Measurements from ENCODE around the gene RAP1B. TPM values are rescaled to one million over a fixed set of nuclear protein-coding genes. Genes with fewer than 3 reads are reported as not detected.

Gene RAP1B
- 50.1 TPM for total RNA-seq

DNA sequence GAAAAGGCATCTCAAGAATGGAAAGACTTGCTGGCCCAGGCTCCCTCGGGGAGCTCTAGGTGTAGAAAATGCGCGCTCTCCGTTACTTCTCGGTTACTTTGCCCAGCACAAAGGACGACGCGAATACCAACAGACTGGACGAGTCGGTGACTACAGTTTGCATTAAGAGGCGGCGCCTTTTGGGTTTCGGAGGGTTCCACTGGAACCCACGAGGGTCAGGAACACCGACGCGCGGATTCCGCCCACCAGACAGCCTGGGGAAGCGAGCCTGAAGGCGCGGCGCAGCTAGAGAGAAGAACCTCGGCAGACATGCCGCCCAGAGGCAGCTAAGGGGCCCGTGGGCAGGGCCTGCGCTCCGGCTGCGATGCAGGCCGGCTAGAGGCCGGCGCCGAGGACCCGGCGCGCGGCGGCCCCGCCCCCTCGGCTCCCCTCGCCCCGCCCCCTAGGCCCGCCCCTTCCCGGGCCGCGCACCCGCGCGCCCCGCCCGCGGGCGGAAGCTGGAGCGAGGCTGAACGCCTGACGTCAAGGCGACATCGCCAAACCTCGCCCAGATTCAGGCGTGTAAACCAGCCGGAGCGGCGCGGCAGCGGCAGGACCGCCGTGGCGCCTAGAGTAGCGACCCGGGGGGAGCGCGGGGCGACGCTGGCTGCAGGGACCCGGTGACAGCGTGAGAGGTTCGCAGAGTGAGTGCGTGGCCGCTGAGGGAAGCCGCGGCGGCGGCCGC lies at the start of gene RAP1B:
Gene RAP1B (plus strand): TSS at position 530 of the 724 bp plus-strand sequence. CDS start 37,826 bp downstream, outside the sequence.
- Histone ChIP-seq H3K9me3 (ENCODE audit: control insufficient read depth in 3 of 3, low read length in 3 of 3) (no peaks in the 10 kb centered on the region), H3K36me3 (ENCODE audit: control insufficient read depth in 3 of 3, insufficient read depth in 3 of 3, low read length in 3 of 3) (peaks cover 0 to 2% (median 0%) of the 10 kb centered on the region in 3 donors), H3K4me3 (ENCODE audit: low read length in 3 of 3) (peak within 1 kb of the TSS; percentile 93 to 94 (median 94)), H3K9ac (ENCODE audit: low read depth in 1 of 3, low read length in 3 of 3) (peak within 1 kb of the TSS; percentile 94 to 98 (median 97)), H3K27me3 (ENCODE audit: control insufficient read depth in 3 of 3, insufficient read depth in 3 of 3, low read length in 3 of 3) (no peaks in the 10 kb centered on the region), H3K4me1 (ENCODE audit: control insufficient read depth in 3 of 3, insufficient read depth in 3 of 3, low read length in 3 of 3) (peaks cover 24 to 32% (median 30%) of the 10 kb centered on the region in 3 donors), H3K27ac (ENCODE audit: low read depth, low read length) (peak within 1 kb of the TSS; percentile 96)

DNA sequence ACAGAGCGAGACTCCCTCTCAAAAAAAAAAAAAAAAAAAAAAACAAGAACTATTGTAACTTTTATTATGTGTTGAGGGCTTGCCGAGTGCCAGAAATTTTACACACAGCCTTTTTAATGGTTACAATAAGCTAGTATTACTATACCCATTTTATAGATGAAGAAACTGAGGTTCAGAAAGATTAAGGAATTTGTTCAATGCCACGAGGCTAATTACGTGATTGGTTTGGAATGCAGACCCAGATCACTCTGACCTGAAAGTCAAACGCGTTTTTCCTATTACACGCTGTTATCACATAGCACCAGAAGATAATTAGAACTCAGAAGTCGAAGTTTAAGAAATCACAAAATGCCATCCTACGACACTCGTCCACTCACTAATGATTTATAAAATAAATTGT lies 48.9 kb upstream of the RAP1B start:
- H3K4me3 ChIP-seq (ENCODE audit: low read length in 3 of 3): no peak overlapping the region
- H3K9me3 ChIP-seq (ENCODE audit: control insufficient read depth in 3 of 3, low read length in 3 of 3): no peaks in the 10 kb centered on the region
- no peaks in the 10 kb centered on the region for H3K36me3 ChIP-seq (ENCODE audit: control insufficient read depth in 3 of 3, insufficient read depth in 3 of 3, low read length in 3 of 3)
- no peak overlapping the region for H3K9ac ChIP-seq (ENCODE audit: low read depth in 1 of 3, low read length in 3 of 3)
- no peaks in the 10 kb centered on the region for H3K27me3 ChIP-seq (ENCODE audit: control insufficient read depth in 3 of 3, insufficient read depth in 3 of 3, low read length in 3 of 3)
- peaks cover 5 to 8% (median 8%) of the 10 kb centered on the region in 3 donors for H3K4me1 ChIP-seq (ENCODE audit: control insufficient read depth in 3 of 3, insufficient read depth in 3 of 3, low read length in 3 of 3)
- no peak overlapping the region for H3K27ac ChIP-seq (ENCODE audit: low read depth, low read length)

DNA sequence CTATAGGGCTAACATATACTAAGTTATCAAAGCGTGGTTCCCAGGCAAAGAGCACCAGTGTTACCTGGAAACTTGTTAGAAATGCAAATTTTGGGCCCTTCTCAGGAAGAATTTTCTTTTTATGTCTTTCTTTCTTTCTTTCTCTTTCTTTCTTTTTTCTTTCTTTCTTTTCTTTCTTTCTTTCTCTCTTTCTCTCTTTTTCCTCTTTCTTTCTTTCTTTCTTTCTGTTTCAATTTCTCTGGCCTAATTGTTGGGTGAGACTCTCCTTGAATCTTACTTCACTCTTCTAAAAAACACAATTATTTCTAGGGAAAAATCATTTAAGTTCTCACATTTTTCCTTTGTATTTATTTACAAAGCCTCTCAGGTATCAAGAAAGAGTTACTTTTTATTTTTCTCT lies 46.5 kb upstream of the RAP1B start:
- Histone ChIP-seq H3K9ac (ENCODE audit: low read depth in 1 of 3, low read length in 3 of 3) (no peak overlapping the region), H3K9me3 (ENCODE audit: control insufficient read depth in 3 of 3, low read length in 3 of 3) (no peaks in the 10 kb centered on the region), H3K4me3 (ENCODE audit: low read length in 3 of 3) (no peak overlapping the region), H3K27ac (ENCODE audit: low read depth, low read length) (no peak overlapping the region), H3K27me3 (ENCODE audit: control insufficient read depth in 3 of 3, insufficient read depth in 3 of 3, low read length in 3 of 3) (no peaks in the 10 kb centered on the region), H3K36me3 (ENCODE audit: control insufficient read depth in 3 of 3, insufficient read depth in 3 of 3, low read length in 3 of 3) (no peaks in the 10 kb centered on the region), H3K4me1 (ENCODE audit: control insufficient read depth in 3 of 3, insufficient read depth in 3 of 3, low read length in 3 of 3) (peaks cover 5 to 8% (median 8%) of the 10 kb centered on the region in 3 donors)

DNA sequence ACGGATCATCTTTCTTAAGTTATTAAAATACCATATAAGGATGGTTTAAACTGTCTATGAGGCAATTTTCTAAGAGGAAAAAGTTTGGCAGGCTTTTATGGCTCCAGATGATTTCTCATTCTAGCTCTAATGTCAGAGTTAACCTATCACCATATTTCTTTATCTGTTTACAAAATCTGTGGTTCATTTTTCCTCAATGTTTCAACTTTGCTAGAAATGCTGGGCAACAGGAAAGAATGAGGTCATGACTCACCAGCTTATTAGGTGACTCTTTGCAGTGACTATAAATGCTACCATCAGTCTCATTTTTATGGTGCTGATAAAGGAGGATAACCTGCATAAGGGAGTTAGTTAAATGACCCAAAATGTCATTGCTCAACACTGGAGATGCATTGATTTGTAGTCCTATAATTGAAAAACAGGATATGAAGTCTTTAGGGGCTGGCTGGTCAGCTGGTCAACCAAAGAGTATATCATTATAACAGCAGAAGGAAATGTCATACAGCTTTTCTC lies 45.3 kb upstream of the RAP1B start:
- no peaks in the 10 kb centered on the region for H3K27me3 ChIP-seq (ENCODE audit: control insufficient read depth in 3 of 3, insufficient read depth in 3 of 3, low read length in 3 of 3)
- H3K9ac ChIP-seq (ENCODE audit: low read depth in 1 of 3, low read length in 3 of 3): no peak overlapping the region
- no peak overlapping the region for H3K4me3 ChIP-seq (ENCODE audit: low read length in 3 of 3)
- peaks cover 2% of the 10 kb centered on the region in 3 donors for H3K4me1 ChIP-seq (ENCODE audit: control insufficient read depth in 3 of 3, insufficient read depth in 3 of 3, low read length in 3 of 3)
- H3K27ac ChIP-seq (ENCODE audit: low read depth, low read length): no peak overlapping the region
- H3K36me3 ChIP-seq (ENCODE audit: control insufficient read depth in 3 of 3, insufficient read depth in 3 of 3, low read length in 3 of 3): no peaks in the 10 kb centered on the region
- H3K9me3 ChIP-seq (ENCODE audit: control insufficient read depth in 3 of 3, low read length in 3 of 3): no peaks in the 10 kb centered on the region

DNA sequence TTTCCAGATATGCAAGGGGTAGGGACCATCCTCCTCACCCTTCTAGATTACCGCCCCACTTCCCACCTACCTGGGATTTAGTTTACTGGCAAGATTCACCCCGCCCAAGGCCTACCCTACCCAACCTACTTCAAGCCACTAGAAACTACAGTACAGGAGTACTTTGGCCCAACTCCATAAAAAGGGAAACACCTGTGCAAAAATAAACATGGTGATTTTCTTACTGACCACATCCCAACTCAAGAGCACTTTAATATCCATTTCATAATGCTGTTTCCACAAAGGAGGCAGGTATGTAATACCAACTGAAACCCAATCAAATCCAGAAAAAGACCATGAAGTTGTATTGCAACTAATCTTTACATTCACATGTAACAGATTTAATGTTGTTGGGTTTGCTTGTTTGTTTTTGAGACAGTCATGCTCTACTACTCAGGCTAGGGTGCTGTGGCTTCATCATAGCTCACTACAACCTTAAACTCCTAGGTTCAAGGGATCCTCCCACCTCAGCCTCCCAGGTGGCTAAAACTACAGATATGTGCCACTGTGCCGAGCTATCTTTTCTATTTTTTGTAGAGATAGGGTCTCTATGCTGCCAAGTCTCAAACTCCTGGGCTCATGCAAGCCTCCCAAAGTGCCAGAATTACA lies 41.7 kb upstream of the RAP1B start:
- Histone ChIP-seq H3K9me3 (ENCODE audit: control insufficient read depth in 3 of 3, low read length in 3 of 3) (no peaks in the 10 kb centered on the region), H3K9ac (ENCODE audit: low read depth in 1 of 3, low read length in 3 of 3) (no peak overlapping the region), H3K27ac (ENCODE audit: low read depth, low read length) (no peak overlapping the region), H3K27me3 (ENCODE audit: control insufficient read depth in 3 of 3, insufficient read depth in 3 of 3, low read length in 3 of 3) (no peaks in the 10 kb centered on the region), H3K4me1 (ENCODE audit: control insufficient read depth in 3 of 3, insufficient read depth in 3 of 3, low read length in 3 of 3) (no peaks in the 10 kb centered on the region), H3K4me3 (ENCODE audit: low read length in 3 of 3) (no peak overlapping the region), H3K36me3 (ENCODE audit: control insufficient read depth in 3 of 3, insufficient read depth in 3 of 3, low read length in 3 of 3) (no peaks in the 10 kb centered on the region)

DNA sequence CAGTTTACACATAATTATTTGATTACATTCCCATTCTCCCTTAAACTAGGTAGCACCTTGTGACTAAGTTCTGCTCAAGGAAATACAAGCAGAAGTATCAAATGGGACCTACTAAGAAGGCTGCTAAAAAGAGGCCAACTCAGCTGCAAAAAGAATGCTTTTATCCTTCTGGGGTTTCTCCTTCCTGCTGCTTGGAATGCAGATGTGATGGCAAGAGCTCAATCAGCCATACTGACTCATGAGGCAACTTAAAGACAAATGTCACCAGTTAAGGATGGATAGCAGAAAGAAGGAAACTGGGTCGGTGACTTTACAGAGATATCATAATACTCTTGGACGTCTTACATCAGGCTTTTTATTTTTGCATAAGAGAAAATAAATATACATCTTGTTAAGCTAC lies 38.0 kb upstream of the RAP1B start:
- no peaks in the 10 kb centered on the region for H3K27me3 ChIP-seq (ENCODE audit: control insufficient read depth in 3 of 3, insufficient read depth in 3 of 3, low read length in 3 of 3)
- no peaks in the 10 kb centered on the region for H3K9me3 ChIP-seq (ENCODE audit: control insufficient read depth in 3 of 3, low read length in 3 of 3)
- H3K36me3 ChIP-seq (ENCODE audit: control insufficient read depth in 3 of 3, insufficient read depth in 3 of 3, low read length in 3 of 3): no peaks in the 10 kb centered on the region
- no peak overlapping the region for H3K4me3 ChIP-seq (ENCODE audit: low read length in 3 of 3)
- H3K27ac ChIP-seq (ENCODE audit: low read depth, low read length): no peak overlapping the region
- no peak overlapping the region for H3K9ac ChIP-seq (ENCODE audit: low read depth in 1 of 3, low read length in 3 of 3)
- H3K4me1 ChIP-seq (ENCODE audit: control insufficient read depth in 3 of 3, insufficient read depth in 3 of 3, low read length in 3 of 3): no peaks in the 10 kb centered on the region

DNA sequence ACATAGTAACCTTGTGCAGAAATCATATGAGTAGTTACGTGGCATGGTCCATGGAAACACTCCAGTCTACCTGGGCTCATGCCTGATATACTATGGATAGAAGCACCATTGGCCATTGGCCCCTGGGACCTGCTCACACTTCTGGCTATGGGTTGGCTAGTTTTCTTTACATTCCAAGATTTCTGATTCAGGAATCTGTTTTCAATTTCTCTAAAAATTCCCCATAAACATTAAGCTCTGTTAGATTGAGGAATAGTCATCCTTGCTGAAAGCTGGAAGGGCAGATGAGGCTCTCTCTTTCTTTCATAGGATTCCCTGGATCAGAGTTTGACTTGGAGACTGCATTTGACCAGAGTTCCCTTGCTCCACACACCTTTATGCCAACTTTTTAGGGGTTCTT lies 37.3 kb upstream of the RAP1B start:
- no peaks in the 10 kb centered on the region for H3K4me1 ChIP-seq (ENCODE audit: control insufficient read depth in 3 of 3, insufficient read depth in 3 of 3, low read length in 3 of 3)

DNA sequence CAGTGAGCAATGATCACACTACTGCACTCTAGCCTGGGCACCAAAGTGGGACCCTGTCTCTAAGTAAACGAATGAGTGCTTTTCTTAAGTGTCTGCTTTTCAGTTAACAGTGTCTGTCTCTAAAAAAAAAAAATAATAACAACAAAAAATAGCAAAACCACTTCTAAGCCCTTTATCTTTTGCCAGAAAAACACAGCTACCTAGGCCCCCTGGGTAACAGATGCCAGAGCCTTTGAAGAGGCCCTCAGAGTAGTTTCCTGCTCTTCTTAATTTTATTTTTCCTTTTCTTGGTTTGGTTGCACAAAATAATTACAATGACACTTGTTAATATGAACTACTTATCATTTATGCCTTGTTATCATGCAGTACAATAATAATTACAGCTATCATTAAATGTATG lies 32.8 kb upstream of the RAP1B start:
- Histone ChIP-seq H3K4me1 (ENCODE audit: control insufficient read depth in 3 of 3, insufficient read depth in 3 of 3, low read length in 3 of 3) (no peaks in the 10 kb centered on the region), H3K27me3 (ENCODE audit: control insufficient read depth in 3 of 3, insufficient read depth in 3 of 3, low read length in 3 of 3) (no peaks in the 10 kb centered on the region), H3K9me3 (ENCODE audit: control insufficient read depth in 3 of 3, low read length in 3 of 3) (no peaks in the 10 kb centered on the region), H3K4me3 (ENCODE audit: low read length in 3 of 3) (no peak overlapping the region), H3K36me3 (ENCODE audit: control insufficient read depth in 3 of 3, insufficient read depth in 3 of 3, low read length in 3 of 3) (no peaks in the 10 kb centered on the region), H3K9ac (ENCODE audit: low read depth in 1 of 3, low read length in 3 of 3) (no peak overlapping the region), H3K27ac (ENCODE audit: low read depth, low read length) (no peak overlapping the region)

More for the DNA sequence above, 37.3 kb upstream of the RAP1B start:
- H3K36me3 ChIP-seq (ENCODE audit: control insufficient read depth in 3 of 3, insufficient read depth in 3 of 3, low read length in 3 of 3): no peaks in the 10 kb centered on the region
- no peak overlapping the region for H3K4me3 ChIP-seq (ENCODE audit: low read length in 3 of 3)
- no peaks in the 10 kb centered on the region for H3K27me3 ChIP-seq (ENCODE audit: control insufficient read depth in 3 of 3, insufficient read depth in 3 of 3, low read length in 3 of 3)
- no peak overlapping the region for H3K9ac ChIP-seq (ENCODE audit: low read depth in 1 of 3, low read length in 3 of 3)
- H3K27ac ChIP-seq (ENCODE audit: low read depth, low read length): no peak overlapping the region
- no peaks in the 10 kb centered on the region for H3K9me3 ChIP-seq (ENCODE audit: control insufficient read depth in 3 of 3, low read length in 3 of 3)

DNA sequence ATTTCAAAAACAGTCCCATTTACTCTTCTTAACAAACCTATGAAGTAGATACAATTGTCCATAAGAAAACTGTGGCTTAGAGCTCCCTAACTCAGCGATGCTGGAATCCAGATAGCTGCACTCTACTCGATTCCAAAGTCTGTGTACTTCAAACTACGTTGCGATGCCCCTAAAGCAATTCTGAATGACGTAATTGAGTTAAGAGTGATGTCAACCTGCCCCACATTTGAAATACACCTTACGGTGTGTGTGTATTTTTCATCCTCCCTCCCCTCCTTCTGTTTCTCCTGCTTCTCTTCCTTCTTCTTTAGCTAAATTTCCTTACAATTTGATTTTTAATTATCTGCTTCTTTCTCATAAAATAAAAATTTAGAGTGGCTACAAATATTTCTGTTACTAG lies 31.9 kb upstream of the RAP1B start:
- H3K27me3 ChIP-seq (ENCODE audit: control insufficient read depth in 3 of 3, insufficient read depth in 3 of 3, low read length in 3 of 3): no peaks in the 10 kb centered on the region
- H3K9me3 ChIP-seq (ENCODE audit: control insufficient read depth in 3 of 3, low read length in 3 of 3): no peaks in the 10 kb centered on the region
- H3K4me3 ChIP-seq (ENCODE audit: low read length in 3 of 3): no peak overlapping the region
- no peak overlapping the region for H3K27ac ChIP-seq (ENCODE audit: low read depth, low read length)
- H3K36me3 ChIP-seq (ENCODE audit: control insufficient read depth in 3 of 3, insufficient read depth in 3 of 3, low read length in 3 of 3): no peaks in the 10 kb centered on the region
- H3K9ac ChIP-seq (ENCODE audit: low read depth in 1 of 3, low read length in 3 of 3): no peak overlapping the region
- H3K4me1 ChIP-seq (ENCODE audit: control insufficient read depth in 3 of 3, insufficient read depth in 3 of 3, low read length in 3 of 3): no peaks in the 10 kb centered on the region

DNA sequence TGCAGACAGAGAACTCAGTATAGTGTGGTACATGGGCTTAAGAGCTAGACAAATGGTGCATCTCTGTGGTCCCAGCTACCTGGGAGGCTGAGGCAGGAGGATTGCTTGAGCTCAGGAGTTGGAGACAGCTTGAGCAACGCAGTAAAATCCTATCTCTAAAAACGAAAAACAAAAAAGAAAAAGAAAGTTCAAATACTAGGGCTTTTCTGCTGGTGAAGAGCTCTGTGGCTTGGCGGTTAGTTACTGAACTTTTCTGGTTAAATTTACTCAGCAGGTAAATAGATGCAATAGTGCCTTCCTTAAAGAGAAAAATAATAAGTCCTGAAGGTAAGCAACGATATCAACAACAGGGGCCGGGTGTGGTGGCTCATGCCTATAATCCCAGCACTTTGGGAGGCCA lies 31.4 kb upstream of the RAP1B start:
- Histone ChIP-seq H3K9me3 (ENCODE audit: control insufficient read depth in 3 of 3, low read length in 3 of 3) (no peaks in the 10 kb centered on the region), H3K4me3 (ENCODE audit: low read length in 3 of 3) (no peak overlapping the region), H3K9ac (ENCODE audit: low read depth in 1 of 3, low read length in 3 of 3) (no peak overlapping the region), H3K36me3 (ENCODE audit: control insufficient read depth in 3 of 3, insufficient read depth in 3 of 3, low read length in 3 of 3) (no peaks in the 10 kb centered on the region), H3K27me3 (ENCODE audit: control insufficient read depth in 3 of 3, insufficient read depth in 3 of 3, low read length in 3 of 3) (no peaks in the 10 kb centered on the region), H3K27ac (ENCODE audit: low read depth, low read length) (no peak overlapping the region), H3K4me1 (ENCODE audit: control insufficient read depth in 3 of 3, insufficient read depth in 3 of 3, low read length in 3 of 3) (no peaks in the 10 kb centered on the region)
